ENCODE measurements around the gene DIP2C.

- TF ChIP-seq POLR2A (IDR thresholded peaks at IDR 0.05; ENCODE audit: low read depth, low read length) (no peak), POLR2AphosphoS5 (IDR thresholded peaks at IDR 0.05; ENCODE audit: low read depth, low read length) (no peak)
Measured at GRCh38 chr10:389261-389790, 300.1 kb downstream of the DIP2C start.

Data from GM12892 (cell line).